Transverse colon (tissue), 4 donors: ENCODE measurements around the gene TSHB. TPM values are rescaled to one million over a fixed set of nuclear protein-coding genes. Genes with fewer than 3 reads are reported as not detected.

ENCODE experiments used
- DNase-seq: peaks from one replicate; pipeline ENCODE4 v3.0.0-alpha.2; 2019
- H3K27ac ChIP-seq, 4 donors: fragments of 200-600 bp; sonication (generic); 2 replicates each; pipeline ENCODE4 v1.5.1; 2016 to 2018; ENCODE audit warnings: inconsistent platforms in 4 of 4
- H3K27me3 ChIP-seq: fragments of 200-600 bp; sonication (generic); 2 replicates; pipeline ENCODE4 v1.5.1; 2017; ENCODE audit warnings: inconsistent platforms
- H3K36me3 ChIP-seq, 4 donors: fragments of 200-600 bp; sonication (generic); 2 replicates each; pipeline ENCODE4 v1.5.1; 2017 to 2019; ENCODE audit warnings: inconsistent platforms in 4 of 4
- H3K4me1 ChIP-seq, 4 donors: fragments of 200-600 bp; sonication (generic); 2 replicates each; pipeline ENCODE4 v1.5.1; 2017 to 2020; ENCODE audit warnings: inconsistent platforms in 4 of 4
- H3K4me3 ChIP-seq, 4 donors: fragments of 200-600 bp; sonication (generic); 1 replicate in 1 of 4; 2 replicates in 3 of 4; pipeline versions ENCODE4 v1.5.1 to v1.6.1; 2017 to 2019; ENCODE audit warnings: inconsistent platforms in 4 of 4
- H3K9me3 ChIP-seq, 2 donors: fragments of 200-600 bp; sonication (generic); 2 replicates each; pipeline ENCODE4 v1.5.1; 2017 to 2019; ENCODE audit warnings: inconsistent platforms in 2 of 2
- EP300 ChIP-seq: sonication (generic); formaldehyde crosslinking; IDR thresholded peaks from one replicate; pipeline ENCODE4 v1.6.1; 2017; ENCODE audit warnings: antibody characterized with exemption, low read depth
- POLR2A ChIP-seq: fragments of 450-650 bp; IDR thresholded peaks from one replicate; pipeline ENCODE4 v1.6.1; 2016; ENCODE audit warnings: antibody characterized with exemption, mild to moderate bottlenecking, moderate library complexity
- POLR2AphosphoS5 ChIP-seq, 3 donors: sonication (generic); formaldehyde crosslinking; IDR thresholded peaks; one replicate each; pipeline ENCODE4 v1.6.1; 2016; ENCODE audit warnings: antibody characterized with exemption in 3 of 3
- WGBS, 2 donors: methylation state at CpG; one replicate each; pipeline ENCODE4 v1.1.5; 2018; ENCODE audit warnings: low coverage in 1 of 2; 5-methylcytosine and 5-hydroxymethylcytosine counted together
- in situ Hi-C, 4 donors: fragments of 200-750 bp; cut with MboI; loops; one replicate each; pipeline versions ENCODE4 v1.15.0 to v1.15.1; 2017; ENCODE audit warnings: low sequenced_read_pairs in 3 of 4, low pct_ligation_motif_present in 1 of 4, low pct_unique_long_range_greater_than_20kb in 1 of 4
- intact Hi-C: fragments of 100-400 bp; cut with DNase I; formaldehyde crosslinking; loops from one replicate; pipeline ENCODE4 v1.15.1; 2023; ENCODE audit warnings: low total_unique reads
- total RNA-seq, 4 donors: library from RNA; depleted of rRNA; stranded (reverse); fragments of >200 nt; gene quantifications; one replicate each; pipeline ENCODE4 v1.1.0, GENCODE V29; 2016
- TF ChIP-seq, protein P1 (sequence below), 5 experiments: fragments of 200-600 bp in 3 of 5; fragments of 450-650 bp in 2 of 5; sonication (generic) in 3 of 5; IDR thresholded peaks; 1 replicate in 2 of 5; 2 replicates in 3 of 5; pipeline ENCODE4 v1.5.1; 2016 to 2017; ENCODE audit warnings: antibody characterized with exemption in 5 of 5, inconsistent platforms in 3 of 5, mild to moderate bottlenecking in 2 of 5, moderate library complexity in 1 of 5

TSHB gene
- total RNA-seq, 4 donors from 2014 or later = not detected

DNA sequence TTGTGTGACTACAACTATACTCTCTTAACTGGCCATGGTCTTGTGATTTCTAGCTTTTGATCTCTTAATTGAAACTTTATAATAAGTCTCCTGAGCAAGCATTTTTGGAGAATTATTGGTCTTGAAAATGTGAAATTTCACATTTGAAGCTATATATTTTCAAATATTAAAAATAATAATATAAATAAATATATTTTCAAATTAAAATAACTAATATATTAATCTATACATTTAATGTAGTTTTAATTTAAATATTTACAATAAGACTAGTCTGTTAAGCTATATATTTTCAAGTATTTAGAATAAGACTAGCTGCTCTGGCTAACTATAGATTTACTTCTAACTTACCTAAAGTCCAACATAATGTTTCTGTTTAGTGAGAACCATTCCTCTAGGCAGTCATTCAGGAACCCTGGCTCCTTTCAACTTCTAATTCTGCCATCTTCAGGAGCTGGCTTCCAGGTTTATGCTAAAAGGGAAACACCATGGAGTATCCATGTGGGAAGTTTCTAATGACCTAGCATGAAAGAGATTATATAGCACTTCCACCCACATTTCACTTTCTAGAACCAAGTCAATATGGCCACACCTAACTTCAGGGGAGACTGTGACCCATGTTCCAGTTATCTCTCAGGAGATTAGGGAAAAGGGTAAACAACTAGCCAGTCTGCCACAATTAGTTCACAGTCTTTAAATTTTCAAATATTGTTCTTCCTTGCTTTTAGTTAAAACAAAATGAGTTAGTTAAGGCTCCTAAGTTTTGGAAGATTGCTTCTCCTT is 31.9 kb upstream of the TSHB start:
- H3K9me3 ChIP-seq = no peaks in the 10 kb centered on the region
- H3K27me3 ChIP-seq = no peaks in the 10 kb centered on the region
- intact Hi-C loops (no loop called here), in situ Hi-C loops (loop anchor here in 2 of 4 donors (25.0 kb wide), 1 partner anchor 590 kb away; no protein-coding TSS in a partner anchor)
- no peak for DNase-seq
- H3K4me1 ChIP-seq = peaks cover 0 to 4% (median 0%) of the 10 kb centered on the region in 4 donors
- no peak for TF ChIP-seq POLR2AphosphoS5 (IDR thresholded peaks at IDR 0.05)
- TF ChIP-seq, protein P1, sequence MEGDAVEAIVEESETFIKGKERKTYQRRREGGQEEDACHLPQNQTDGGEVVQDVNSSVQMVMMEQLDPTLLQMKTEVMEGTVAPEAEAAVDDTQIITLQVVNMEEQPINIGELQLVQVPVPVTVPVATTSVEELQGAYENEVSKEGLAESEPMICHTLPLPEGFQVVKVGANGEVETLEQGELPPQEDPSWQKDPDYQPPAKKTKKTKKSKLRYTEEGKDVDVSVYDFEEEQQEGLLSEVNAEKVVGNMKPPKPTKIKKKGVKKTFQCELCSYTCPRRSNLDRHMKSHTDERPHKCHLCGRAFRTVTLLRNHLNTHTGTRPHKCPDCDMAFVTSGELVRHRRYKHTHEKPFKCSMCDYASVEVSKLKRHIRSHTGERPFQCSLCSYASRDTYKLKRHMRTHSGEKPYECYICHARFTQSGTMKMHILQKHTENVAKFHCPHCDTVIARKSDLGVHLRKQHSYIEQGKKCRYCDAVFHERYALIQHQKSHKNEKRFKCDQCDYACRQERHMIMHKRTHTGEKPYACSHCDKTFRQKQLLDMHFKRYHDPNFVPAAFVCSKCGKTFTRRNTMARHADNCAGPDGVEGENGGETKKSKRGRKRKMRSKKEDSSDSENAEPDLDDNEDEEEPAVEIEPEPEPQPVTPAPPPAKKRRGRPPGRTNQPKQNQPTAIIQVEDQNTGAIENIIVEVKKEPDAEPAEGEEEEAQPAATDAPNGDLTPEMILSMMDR (IDR thresholded peaks at IDR 0.05) = no peak
- no peak for TF ChIP-seq EP300
- no peak for TF ChIP-seq POLR2A
- no peaks in the 10 kb centered on the region for H3K36me3 ChIP-seq
- H3K27ac ChIP-seq = no peak overlapping the region
- H3K4me3 ChIP-seq = no peak overlapping the region

DNA sequence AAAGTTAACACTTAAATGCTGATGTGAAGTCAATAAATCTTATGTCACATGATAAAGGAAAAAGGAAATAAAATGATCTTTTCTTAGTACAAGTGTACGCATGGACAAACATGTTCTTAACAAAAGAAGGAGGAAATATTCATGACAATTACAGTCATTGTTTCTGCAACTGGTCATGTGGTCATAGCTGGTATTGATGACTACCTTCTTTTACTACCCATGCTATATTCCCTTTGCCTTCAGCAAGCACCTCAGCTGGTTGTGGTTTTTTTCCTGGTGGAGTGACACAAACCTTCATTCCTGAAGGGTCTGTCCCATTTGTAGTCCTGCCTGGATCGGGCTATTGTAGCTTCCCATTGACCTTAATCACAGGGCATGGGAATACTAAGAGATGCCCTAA is 23.4 kb upstream of the TSHB start:
- Histone ChIP-seq H3K4me1 (no peaks in the 10 kb centered on the region), H3K9me3 (no peaks in the 10 kb centered on the region), H3K4me3 (no peak overlapping the region), H3K27me3 (no peaks in the 10 kb centered on the region), H3K27ac (no peak overlapping the region), H3K36me3 (no peaks in the 10 kb centered on the region)
- DNase-seq = no peak
- in situ Hi-C loops (no loop called here), intact Hi-C loops (no loop called here)
- 80 to 89% methylated on average over 2 of the region's 2 CpGs for WGBS, 2 donors
- no peak for TF ChIP-seq POLR2A
- no peak for TF ChIP-seq POLR2AphosphoS5 (IDR thresholded peaks at IDR 0.05)
- TF ChIP-seq, protein P1 (IDR thresholded peaks at IDR 0.05) = no peak

DNA sequence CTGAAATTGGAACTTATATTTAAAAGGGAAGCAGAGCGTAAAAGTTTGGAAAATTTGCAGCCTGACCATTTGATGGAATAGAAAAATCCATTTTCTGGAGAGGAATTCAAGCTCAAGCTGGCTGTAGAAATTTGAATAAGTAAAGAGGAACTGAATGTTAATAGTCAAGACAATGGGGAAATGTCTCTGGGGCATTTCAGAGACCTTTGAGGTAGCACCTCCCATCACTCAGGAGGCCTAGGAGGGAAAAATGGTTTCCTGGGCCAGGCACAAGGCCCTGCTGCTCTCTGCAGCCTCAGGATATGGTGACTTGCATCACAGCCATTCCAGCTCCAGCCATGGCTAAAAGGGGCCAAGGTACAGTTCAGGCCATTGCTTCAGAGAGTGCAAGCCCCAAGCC is 17.6 kb upstream of the TSHB start:
- Histone ChIP-seq H3K36me3 (no peaks in the 10 kb centered on the region), H3K4me1 (no peaks in the 10 kb centered on the region), H3K27me3 (no peaks in the 10 kb centered on the region), H3K9me3 (no peaks in the 10 kb centered on the region), H3K27ac (no peak overlapping the region), H3K4me3 (no peak overlapping the region)
- intact Hi-C loops = no loop called here
- DNase-seq = no peak
- TF ChIP-seq EP300 (no peak), POLR2A (no peak), POLR2AphosphoS5 (IDR thresholded peaks at IDR 0.05) (no peak)
- TF ChIP-seq, protein P1 (IDR thresholded peaks at IDR 0.05) = no peak
- 83 to 100% methylated on average over 1 of the region's 1 CpG for WGBS, 2 donors
- in situ Hi-C loops = no loop called here

DNA sequence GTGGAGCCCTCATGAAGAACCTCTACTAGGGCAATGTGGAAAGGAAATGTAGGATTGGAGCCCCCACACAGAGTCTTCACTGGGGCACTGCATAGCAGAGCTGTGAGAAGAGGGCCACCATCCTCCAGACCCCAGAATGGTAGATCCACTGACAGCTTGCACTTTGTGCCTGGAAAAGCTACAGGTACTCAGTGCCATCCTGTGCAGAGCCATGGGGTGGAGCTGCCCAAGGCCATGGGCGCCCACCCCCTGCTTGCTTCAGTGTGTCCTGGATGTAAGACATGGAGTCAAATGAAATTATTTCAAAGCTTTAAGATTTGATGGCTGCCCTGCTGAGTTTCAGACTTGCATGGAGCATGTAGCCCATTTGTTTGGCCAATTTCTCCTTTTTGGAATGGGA is 17.2 kb upstream of the TSHB start:
- intact Hi-C loops (no loop called here), in situ Hi-C loops (no loop called here)
- Histone ChIP-seq H3K27me3 (no peaks in the 10 kb centered on the region), H3K4me3 (no peak overlapping the region), H3K9me3 (no peaks in the 10 kb centered on the region), H3K36me3 (no peaks in the 10 kb centered on the region), H3K27ac (no peak overlapping the region), H3K4me1 (no peaks in the 10 kb centered on the region)
- no peak for DNase-seq
- WGBS, 2 donors = 75 to 86% methylated on average over 1 of the region's 1 CpG
- TF ChIP-seq EP300 (no peak), POLR2AphosphoS5 (IDR thresholded peaks at IDR 0.05) (no peak), POLR2A (no peak)
- TF ChIP-seq, protein P1 (IDR thresholded peaks at IDR 0.05) = no peak
